ENCODE results near the gene CFAP46. TPM values are rescaled to one million over a fixed set of nuclear protein-coding genes. Genes with fewer than 3 reads are reported as not detected.

The CFAP46 gene
- total and polyA plus RNA-seq, 4 donors, result 0.33 to 0.59 (median 0.42) TPM

DNA sequence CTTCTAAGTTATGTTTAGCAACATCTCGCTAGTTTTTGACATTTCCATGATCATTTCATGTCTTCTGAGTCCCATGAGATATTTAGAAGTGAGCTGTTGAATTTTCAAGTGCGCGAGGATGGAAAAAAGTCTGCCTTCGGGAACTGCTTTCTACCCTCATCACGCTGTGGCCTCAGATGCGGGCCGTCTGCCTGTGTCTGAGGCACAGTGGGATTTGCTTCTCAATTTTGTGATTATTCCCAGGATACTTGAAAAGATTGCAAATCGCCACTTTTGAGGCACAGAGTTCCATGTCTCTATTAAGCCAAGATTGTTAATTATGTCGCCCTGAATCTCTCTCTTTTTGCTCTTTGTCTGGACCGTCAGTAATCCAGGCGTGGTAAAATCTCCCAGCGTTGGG, 125.7 kb downstream of the CFAP46 start:
- Histone ChIP-seq H3K4me3 (ENCODE audit: low read depth in 1 of 3, low read length in 3 of 3) (no peak overlapping the region), H3K9ac (ENCODE audit: low read depth in 1 of 2, low read length in 2 of 2) (no peak overlapping the region), H3K9me3 (ENCODE audit: control insufficient read depth in 4 of 4, low read length in 3 of 4) (peaks cover 0 to 4% (median 0%) of the 10 kb centered on the region in 4 donors), H3K27ac (ENCODE audit: low read depth in 1 of 2, low read length in 2 of 2) (no peak overlapping the region), H3K36me3 (ENCODE audit: control insufficient read depth in 4 of 4, insufficient read depth in 3 of 4, low read depth in 1 of 4, low read length in 3 of 4) (no peaks in the 10 kb centered on the region), H3K4me1 (ENCODE audit: control insufficient read depth in 4 of 4, insufficient read depth in 4 of 4, low read length in 3 of 4) (no peaks in the 10 kb centered on the region), H3K27me3 (ENCODE audit: control insufficient read depth in 4 of 4, insufficient read depth in 4 of 4, low read length in 3 of 4) (no peaks in the 10 kb centered on the region)
- 83% methylated on average over 12 of the region's 12 CpGs for WGBS
- no peak for DNase-seq (ENCODE audit: low spot score)
- no peak for TF ChIP-seq FOXA2 (IDR thresholded peaks at IDR 0.05)
- no peak for TF ChIP-seq HNF4A (conservative IDR thresholded peaks at IDR 0.05)
- no peak for TF ChIP-seq RAD21 (IDR thresholded peaks at IDR 0.05)

- H3K4me1 ChIP-seq (ENCODE audit: control insufficient read depth in 4 of 4, insufficient read depth in 4 of 4, low read length in 3 of 4), result no peaks in the 10 kb centered on the region
- no peak overlapping the region for H3K9ac ChIP-seq (ENCODE audit: low read depth in 1 of 2, low read length in 2 of 2)
- H3K36me3 ChIP-seq (ENCODE audit: control insufficient read depth in 4 of 4, insufficient read depth in 3 of 4, low read depth in 1 of 4, low read length in 3 of 4), result no peaks in the 10 kb centered on the region
- DNase-seq (ENCODE audit: low spot score), result no peak
- H3K27ac ChIP-seq (ENCODE audit: low read depth in 1 of 2, low read length in 2 of 2), result no peak overlapping the region
- peaks cover 0 to 4% (median 0%) of the 10 kb centered on the region in 4 donors for H3K27me3 ChIP-seq (ENCODE audit: control insufficient read depth in 4 of 4, insufficient read depth in 4 of 4, low read length in 3 of 4)
- WGBS, result 72% methylated on average over 18 of the region's 18 CpGs
- TF ChIP-seq ZBTB33 (IDR thresholded peaks at IDR 0.05) (no peak), HNF4G (IDR thresholded peaks at IDR 0.05) (no peak), YY1 (IDR thresholded peaks at IDR 0.05) (no peak), RAD21 (IDR thresholded peaks at IDR 0.05) (no peak), GABPA (IDR thresholded peaks at IDR 0.05 in 1 of 2, conservative IDR thresholded peaks at IDR 0.05 in 1 of 2) (no peak), NR2F2 (IDR thresholded peaks at IDR 0.05) (no peak), FOXA1 (IDR thresholded peaks at IDR 0.05) (no peak), RXRA (IDR thresholded peaks at IDR 0.05) (no peak), SP1 (IDR thresholded peaks at IDR 0.05) (no peak), FOXA2 (IDR thresholded peaks at IDR 0.05) (no peak), TAF1 (conservative IDR thresholded peaks at IDR 0.05) (no peak), ATF3 (IDR thresholded peaks at IDR 0.05) (no peak), EGR1 (IDR thresholded peaks at IDR 0.05; ENCODE audit: low read depth in 2 of 2) (no peak), HNF4A (conservative IDR thresholded peaks at IDR 0.05) (no peak)
- TF ChIP-seq, protein P1, sequence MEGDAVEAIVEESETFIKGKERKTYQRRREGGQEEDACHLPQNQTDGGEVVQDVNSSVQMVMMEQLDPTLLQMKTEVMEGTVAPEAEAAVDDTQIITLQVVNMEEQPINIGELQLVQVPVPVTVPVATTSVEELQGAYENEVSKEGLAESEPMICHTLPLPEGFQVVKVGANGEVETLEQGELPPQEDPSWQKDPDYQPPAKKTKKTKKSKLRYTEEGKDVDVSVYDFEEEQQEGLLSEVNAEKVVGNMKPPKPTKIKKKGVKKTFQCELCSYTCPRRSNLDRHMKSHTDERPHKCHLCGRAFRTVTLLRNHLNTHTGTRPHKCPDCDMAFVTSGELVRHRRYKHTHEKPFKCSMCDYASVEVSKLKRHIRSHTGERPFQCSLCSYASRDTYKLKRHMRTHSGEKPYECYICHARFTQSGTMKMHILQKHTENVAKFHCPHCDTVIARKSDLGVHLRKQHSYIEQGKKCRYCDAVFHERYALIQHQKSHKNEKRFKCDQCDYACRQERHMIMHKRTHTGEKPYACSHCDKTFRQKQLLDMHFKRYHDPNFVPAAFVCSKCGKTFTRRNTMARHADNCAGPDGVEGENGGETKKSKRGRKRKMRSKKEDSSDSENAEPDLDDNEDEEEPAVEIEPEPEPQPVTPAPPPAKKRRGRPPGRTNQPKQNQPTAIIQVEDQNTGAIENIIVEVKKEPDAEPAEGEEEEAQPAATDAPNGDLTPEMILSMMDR (IDR thresholded peaks at IDR 0.05; ENCODE audit: low read depth, low read length, missing input control), result no peak
- H3K9me3 ChIP-seq (ENCODE audit: control insufficient read depth in 4 of 4, low read length in 3 of 4), result peaks cover 0 to 4% (median 0%) of the 10 kb centered on the region in 4 donors
- no peak overlapping the region for H3K4me3 ChIP-seq (ENCODE audit: low read depth in 1 of 3, low read length in 3 of 3)
Observed at GRCh38 chr10:132815168-132815857, 127.1 kb downstream of the CFAP46 start.

DNA sequence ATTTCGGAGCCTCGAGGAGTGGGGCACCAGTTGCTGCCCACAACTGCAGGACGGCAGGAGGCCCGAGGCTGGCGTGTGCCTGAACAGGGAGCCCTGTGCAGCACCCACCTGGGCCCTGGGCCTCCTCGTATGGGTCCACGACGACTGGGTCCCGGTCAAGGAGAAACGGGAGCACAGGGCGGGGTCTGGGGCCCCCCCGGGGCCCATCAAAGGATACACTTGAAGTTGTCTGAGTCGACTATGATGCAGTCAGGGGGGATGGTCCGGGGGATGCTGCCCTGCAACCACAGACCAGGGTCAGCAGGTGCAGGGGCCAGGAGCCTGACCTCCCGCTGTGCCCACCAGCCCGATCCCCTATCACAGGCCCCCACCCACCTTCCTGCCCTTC, 127.9 kb downstream of the CFAP46 start:
- DNase-seq (ENCODE audit: low spot score), result no peak
- WGBS, result 84% methylated on average over 16 of the region's 16 CpGs
- H3K36me3 ChIP-seq (ENCODE audit: control insufficient read depth in 4 of 4, insufficient read depth in 3 of 4, low read depth in 1 of 4, low read length in 3 of 4), result no peaks in the 10 kb centered on the region
- H3K27ac ChIP-seq (ENCODE audit: low read depth in 1 of 2, low read length in 2 of 2), result no peak overlapping the region
- no peaks in the 10 kb centered on the region for H3K4me1 ChIP-seq (ENCODE audit: control insufficient read depth in 4 of 4, insufficient read depth in 4 of 4, low read length in 3 of 4)
- H3K9ac ChIP-seq (ENCODE audit: low read depth in 1 of 2, low read length in 2 of 2), result no peak overlapping the region
- no peaks in the 10 kb centered on the region for H3K9me3 ChIP-seq (ENCODE audit: control insufficient read depth in 4 of 4, low read length in 3 of 4)
- H3K4me3 ChIP-seq (ENCODE audit: low read depth in 1 of 3, low read length in 3 of 3), result no peak overlapping the region
- H3K27me3 ChIP-seq (ENCODE audit: control insufficient read depth in 4 of 4, insufficient read depth in 4 of 4, low read length in 3 of 4), result peaks cover 0 to 4% (median 0%) of the 10 kb centered on the region in 4 donors
- TF ChIP-seq REST (IDR thresholded peaks at IDR 0.05) (no peak), HNF4A (conservative IDR thresholded peaks at IDR 0.05) (no peak), JUND (IDR thresholded peaks at IDR 0.05) (no peak)

Measured in liver (tissue), 9 donors.